Measurements from ENCODE around the gene SLC38A8. TPM values are rescaled to one million over a fixed set of nuclear protein-coding genes. Genes with fewer than 3 reads are reported as not detected.

SLC38A8 gene
- total RNA-seq, 1 donor from 2014 or later: not detected

GRCh38 chr16:84081446-84081989 is 38.9 kb upstream of the SLC38A8 start:
- H3K4me3 Mint-ChIP-seq: no peak overlapping the region
- intact Hi-C loops (cut with micrococcal nuclease): loop anchor here (10.0 kb wide), 1 partner anchor 423 kb away; the partner anchor contains the start of gene MEAK7
- DNase-seq: no peak
- H3K4me1 Mint-ChIP-seq: peaks cover 9% of the 10 kb centered on the region
- H3K9me3 Mint-ChIP-seq: no peaks in the 10 kb centered on the region
- H3K27ac Mint-ChIP-seq: no peak overlapping the region
- H3K36me3 Mint-ChIP-seq (ENCODE audit: low read depth): peaks cover 55% of the 10 kb centered on the region
- H3K27me3 Mint-ChIP-seq: no peaks in the 10 kb centered on the region

DNA sequence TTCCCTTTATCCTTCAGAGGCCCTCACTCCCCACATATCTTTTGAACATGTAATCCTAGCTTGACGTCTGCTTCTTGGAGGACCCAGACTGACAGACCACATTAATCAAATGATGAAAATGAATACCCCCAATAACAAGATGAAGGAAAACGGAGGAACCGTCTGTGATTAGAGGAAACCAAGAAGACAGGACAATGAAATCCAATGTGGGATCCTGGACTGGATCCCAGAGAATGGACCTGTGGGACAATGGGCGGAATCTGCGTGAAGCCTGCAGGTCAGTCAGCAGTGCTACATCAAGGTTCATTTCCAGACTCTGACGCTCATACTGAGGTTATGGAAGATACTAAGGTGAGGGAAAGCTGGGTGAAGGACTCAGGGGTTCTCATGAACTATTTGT is 38.2 kb upstream of the SLC38A8 start:
- no peak for DNase-seq
- H3K36me3 Mint-ChIP-seq (ENCODE audit: low read depth): peaks cover 48% of the 10 kb centered on the region
- H3K4me3 Mint-ChIP-seq: no peak overlapping the region
- H3K9me3 Mint-ChIP-seq: no peaks in the 10 kb centered on the region
- no peaks in the 10 kb centered on the region for H3K27me3 Mint-ChIP-seq
- intact Hi-C loops (cut with micrococcal nuclease): loop anchor here (10.0 kb wide), 1 partner anchor 424 kb away; the partner anchor contains the start of gene MEAK7
- no peak overlapping the region for H3K27ac Mint-ChIP-seq
- peaks cover 4% of the 10 kb centered on the region for H3K4me1 Mint-ChIP-seq

GRCh38 chr16:84080378-84080777 is 37.8 kb upstream of the SLC38A8 start:
- Mint-ChIP-seq H3K4me1 (peaks cover 3% of the 10 kb centered on the region), H3K4me3 (no peak overlapping the region), H3K36me3 (ENCODE audit: low read depth) (peaks cover 49% of the 10 kb centered on the region), H3K27me3 (no peaks in the 10 kb centered on the region), H3K9me3 (no peaks in the 10 kb centered on the region), H3K27ac (no peak overlapping the region)
- intact Hi-C loops (cut with micrococcal nuclease): loop anchor here (10.0 kb wide), 1 partner anchor 424 kb away; the partner anchor contains the start of gene MEAK7
- no peak for DNase-seq

DNA sequence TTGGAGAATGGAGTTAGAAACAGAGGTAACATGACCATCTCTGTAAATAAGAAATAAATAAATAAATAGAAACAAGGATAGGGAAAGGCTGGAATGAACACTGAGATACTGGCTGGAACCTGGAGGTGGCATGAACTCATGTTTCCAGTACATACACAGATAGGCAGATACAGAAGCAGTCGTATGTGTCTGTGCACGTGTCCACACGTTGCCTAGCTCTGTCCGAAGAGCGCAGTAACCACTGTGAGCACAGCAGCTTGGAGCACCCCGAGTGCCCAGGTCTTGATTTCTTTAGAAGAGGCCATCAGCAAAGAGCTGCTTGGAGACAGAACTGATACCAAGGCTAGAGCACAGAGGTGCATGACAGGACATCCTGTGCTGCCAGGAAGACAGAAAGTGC is 37.1 kb upstream of the SLC38A8 start:
- H3K4me1 Mint-ChIP-seq: no peaks in the 10 kb centered on the region
- H3K27me3 Mint-ChIP-seq: no peaks in the 10 kb centered on the region
- no peak overlapping the region for H3K4me3 Mint-ChIP-seq
- peaks cover 50% of the 10 kb centered on the region for H3K36me3 Mint-ChIP-seq (ENCODE audit: low read depth)
- no peaks in the 10 kb centered on the region for H3K9me3 Mint-ChIP-seq
- DNase-seq: no peak
- H3K27ac Mint-ChIP-seq: no peak overlapping the region
- intact Hi-C loops (cut with micrococcal nuclease): loop anchor here (10.0 kb wide), 1 partner anchor 425 kb away; the partner anchor contains the start of gene MEAK7

DNA sequence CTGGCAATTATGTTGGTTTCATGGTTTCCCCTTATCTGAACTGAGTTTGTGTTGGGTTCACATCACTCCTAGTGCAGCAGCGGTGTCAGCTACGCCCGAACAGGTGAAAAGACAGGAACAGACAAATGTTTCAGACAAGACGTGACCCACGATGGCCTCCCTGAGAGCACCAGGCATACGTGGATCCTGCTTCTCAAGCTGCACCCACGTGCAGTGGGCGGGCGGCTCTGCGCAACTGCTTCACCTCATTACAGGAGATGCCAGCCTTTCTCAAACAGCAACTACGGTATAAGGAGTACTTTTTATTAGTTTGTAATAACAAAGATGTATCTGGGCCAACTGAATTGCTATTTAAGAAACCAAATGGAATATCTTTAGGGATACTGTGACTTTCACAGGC is 32.8 kb upstream of the SLC38A8 start:
- no peak for DNase-seq
- Mint-ChIP-seq H3K4me3 (no peak overlapping the region), H3K27me3 (no peaks in the 10 kb centered on the region), H3K9me3 (no peaks in the 10 kb centered on the region), H3K27ac (no peak overlapping the region), H3K4me1 (no peaks in the 10 kb centered on the region), H3K36me3 (ENCODE audit: low read depth) (peaks cover 38% of the 10 kb centered on the region)
- intact Hi-C loops (cut with micrococcal nuclease): no loop called here

DNA sequence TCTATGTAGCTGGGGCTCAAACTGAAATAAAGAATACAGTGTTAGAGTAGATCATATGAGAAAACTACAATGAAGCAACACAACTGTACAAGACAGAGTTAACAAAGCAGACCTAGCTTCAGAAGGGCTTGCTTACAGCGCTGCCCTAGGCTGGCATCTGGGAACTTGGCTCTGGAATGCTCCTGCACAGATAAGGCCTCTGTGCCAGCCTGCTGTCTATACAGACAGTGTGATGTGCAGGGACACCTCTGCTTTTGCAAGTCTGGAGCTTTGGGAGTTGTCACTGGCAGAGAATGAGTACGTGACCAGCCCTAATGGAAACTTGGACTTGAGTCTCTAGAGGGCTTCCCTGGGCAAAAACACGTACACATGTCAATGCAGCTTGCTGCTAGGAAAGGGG is 32.1 kb upstream of the SLC38A8 start:
- H3K36me3 Mint-ChIP-seq (ENCODE audit: low read depth): peaks cover 39% of the 10 kb centered on the region
- no peak for DNase-seq
- no peak overlapping the region for H3K4me3 Mint-ChIP-seq
- no peaks in the 10 kb centered on the region for H3K9me3 Mint-ChIP-seq
- no peak overlapping the region for H3K27ac Mint-ChIP-seq
- no peaks in the 10 kb centered on the region for H3K27me3 Mint-ChIP-seq
- intact Hi-C loops (cut with micrococcal nuclease): no loop called here
- H3K4me1 Mint-ChIP-seq: no peaks in the 10 kb centered on the region

DNA sequence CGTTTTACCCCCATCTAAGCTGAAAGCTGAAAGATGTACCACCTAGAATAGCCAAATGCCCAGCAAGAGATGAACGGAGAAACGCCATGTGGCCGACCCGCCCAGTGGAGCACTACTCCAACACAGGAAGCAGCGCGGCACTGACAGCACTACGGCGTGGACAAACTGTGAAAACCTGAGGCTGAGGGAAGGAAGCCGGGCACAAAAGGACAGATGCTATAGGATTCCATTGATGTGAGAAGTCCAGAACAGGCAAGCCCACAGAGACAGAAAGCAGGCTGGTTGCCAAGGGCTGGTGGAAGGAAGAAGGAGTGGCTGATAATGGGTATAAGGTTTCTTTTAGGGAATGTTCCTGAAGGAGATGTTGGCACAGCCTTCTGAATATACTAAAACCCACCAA is 29.4 kb upstream of the SLC38A8 start:
- no peak for DNase-seq
- Mint-ChIP-seq H3K36me3 (ENCODE audit: low read depth) (peaks cover 45% of the 10 kb centered on the region), H3K27ac (peak overlapping the region; percentile 17), H3K9me3 (no peaks in the 10 kb centered on the region), H3K4me1 (no peaks in the 10 kb centered on the region), H3K4me3 (no peak overlapping the region), H3K27me3 (no peaks in the 10 kb centered on the region)
- intact Hi-C loops (cut with micrococcal nuclease): no loop called here

DNA sequence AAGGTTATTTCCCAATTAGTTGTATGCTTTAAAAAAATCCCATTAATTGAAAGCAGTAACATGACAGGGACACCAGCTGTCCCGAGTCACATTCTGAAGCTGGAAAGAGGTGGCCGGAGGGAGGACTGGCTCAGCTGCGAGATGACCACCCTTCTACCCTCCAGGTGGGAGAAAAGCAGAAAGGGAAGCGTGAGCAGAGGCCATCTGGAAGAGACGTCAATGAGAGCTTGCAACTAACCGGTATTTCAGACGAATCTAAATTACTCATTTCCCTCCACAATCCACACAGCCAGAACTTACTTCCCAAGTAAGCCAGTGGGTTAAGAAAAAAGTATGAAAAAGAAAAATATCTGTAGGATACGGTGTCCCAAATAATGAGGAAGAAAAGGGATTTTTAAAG is 28.5 kb upstream of the SLC38A8 start:
- no peaks in the 10 kb centered on the region for H3K27me3 Mint-ChIP-seq
- H3K36me3 Mint-ChIP-seq (ENCODE audit: low read depth): peaks cover 47% of the 10 kb centered on the region
- no peak overlapping the region for H3K4me3 Mint-ChIP-seq
- no peaks in the 10 kb centered on the region for H3K9me3 Mint-ChIP-seq
- H3K27ac Mint-ChIP-seq: no peak overlapping the region
- H3K4me1 Mint-ChIP-seq: no peaks in the 10 kb centered on the region
- no peak for DNase-seq
- intact Hi-C loops (cut with micrococcal nuclease): no loop called here

DNA sequence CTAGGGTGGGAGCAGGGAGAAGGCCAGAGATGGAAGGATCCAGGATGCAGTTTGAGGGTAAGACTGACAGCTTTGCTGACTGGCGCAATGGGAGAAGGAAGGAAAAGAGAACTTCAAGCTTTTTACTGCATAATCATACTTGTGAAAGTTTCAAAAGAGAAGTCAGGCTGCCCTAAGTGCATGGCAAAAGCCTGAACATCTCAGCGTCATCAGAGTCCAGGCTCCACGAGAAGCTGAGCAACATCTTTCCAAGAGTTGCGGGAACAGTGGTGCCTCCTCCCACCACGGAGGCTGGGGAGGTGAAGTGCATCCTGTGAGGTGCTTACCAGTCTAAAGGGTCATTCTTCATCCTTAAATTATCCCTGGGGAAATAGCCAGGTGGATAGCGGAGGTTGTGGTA is 26.9 kb upstream of the SLC38A8 start:
- Mint-ChIP-seq H3K4me1 (no peaks in the 10 kb centered on the region), H3K27ac (no peak overlapping the region), H3K36me3 (ENCODE audit: low read depth) (peaks cover 47% of the 10 kb centered on the region), H3K4me3 (no peak overlapping the region), H3K27me3 (no peaks in the 10 kb centered on the region), H3K9me3 (no peaks in the 10 kb centered on the region)
- intact Hi-C loops (cut with micrococcal nuclease): loop anchor here (5.0 kb wide), 1 partner anchor 242 kb away; no protein-coding TSS in a partner anchor
- no peak for DNase-seq

DNA sequence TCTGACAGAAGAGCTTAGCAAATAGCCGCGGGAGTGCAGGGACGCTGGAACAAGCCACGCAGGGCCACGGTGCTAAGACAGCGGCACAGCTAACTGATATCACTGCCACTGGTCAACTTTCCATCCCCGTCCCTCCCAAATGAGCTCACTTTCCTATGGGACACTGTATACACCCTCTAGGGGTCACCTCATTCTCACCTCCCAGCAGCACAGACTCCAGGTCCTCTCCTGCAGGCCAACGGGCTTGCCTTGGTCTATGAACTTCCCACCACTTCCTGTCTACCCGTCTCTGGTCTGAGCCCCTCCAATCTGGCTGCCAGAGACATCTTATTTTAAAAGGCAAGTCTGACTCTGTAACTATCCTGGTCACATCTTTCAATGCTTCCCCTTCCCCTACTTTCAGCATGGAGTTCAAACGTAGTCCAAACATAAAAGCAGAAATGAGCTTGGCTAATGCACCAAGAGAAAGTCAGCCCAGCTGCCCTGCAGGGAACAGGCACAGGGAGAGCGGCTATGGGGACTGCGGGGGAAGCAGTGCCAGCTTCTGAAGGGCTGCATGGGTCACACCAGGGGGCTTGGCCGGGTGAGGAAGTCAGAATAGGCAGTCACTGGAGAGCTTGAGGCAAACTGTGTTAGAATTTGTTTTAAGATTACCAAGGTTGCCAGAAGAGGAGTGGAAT is 26.3 kb upstream of the SLC38A8 start:
- H3K27ac Mint-ChIP-seq: no peak overlapping the region
- intact Hi-C loops (cut with micrococcal nuclease): loop anchor here (5.0 kb wide), 1 partner anchor 242 kb away; no protein-coding TSS in a partner anchor
- no peaks in the 10 kb centered on the region for H3K4me1 Mint-ChIP-seq
- H3K36me3 Mint-ChIP-seq (ENCODE audit: low read depth): peaks cover 44% of the 10 kb centered on the region
- H3K9me3 Mint-ChIP-seq: no peaks in the 10 kb centered on the region
- H3K4me3 Mint-ChIP-seq: no peak overlapping the region
- no peaks in the 10 kb centered on the region for H3K27me3 Mint-ChIP-seq
- DNase-seq: no peak

- H3K4me1 Mint-ChIP-seq: peaks cover 2% of the 10 kb centered on the region
- no peak for DNase-seq
- H3K4me3 Mint-ChIP-seq: no peak overlapping the region
- H3K9me3 Mint-ChIP-seq: no peaks in the 10 kb centered on the region
- intact Hi-C loops (cut with micrococcal nuclease): loop anchor here (5.0 kb wide), 1 partner anchor 241 kb away; no protein-coding TSS in a partner anchor
- H3K36me3 Mint-ChIP-seq (ENCODE audit: low read depth): peaks cover 49% of the 10 kb centered on the region
- H3K27ac Mint-ChIP-seq: no peak overlapping the region
- H3K27me3 Mint-ChIP-seq: no peaks in the 10 kb centered on the region
These were observed 25.4 kb upstream of the SLC38A8 start for GRCh38 chr16:84068041-84068440.

GRCh38 chr16:84067640-84068039 is 25.0 kb upstream of the SLC38A8 start:
- Mint-ChIP-seq H3K9me3 (no peaks in the 10 kb centered on the region), H3K27ac (no peak overlapping the region), H3K27me3 (no peaks in the 10 kb centered on the region), H3K36me3 (ENCODE audit: low read depth) (peaks cover 52% of the 10 kb centered on the region), H3K4me3 (no peak overlapping the region), H3K4me1 (peaks cover 6% of the 10 kb centered on the region)
- no peak for DNase-seq
- intact Hi-C loops (cut with micrococcal nuclease): loop anchor here (5.0 kb wide), 1 partner anchor 240 kb away; no protein-coding TSS in a partner anchor

DNA sequence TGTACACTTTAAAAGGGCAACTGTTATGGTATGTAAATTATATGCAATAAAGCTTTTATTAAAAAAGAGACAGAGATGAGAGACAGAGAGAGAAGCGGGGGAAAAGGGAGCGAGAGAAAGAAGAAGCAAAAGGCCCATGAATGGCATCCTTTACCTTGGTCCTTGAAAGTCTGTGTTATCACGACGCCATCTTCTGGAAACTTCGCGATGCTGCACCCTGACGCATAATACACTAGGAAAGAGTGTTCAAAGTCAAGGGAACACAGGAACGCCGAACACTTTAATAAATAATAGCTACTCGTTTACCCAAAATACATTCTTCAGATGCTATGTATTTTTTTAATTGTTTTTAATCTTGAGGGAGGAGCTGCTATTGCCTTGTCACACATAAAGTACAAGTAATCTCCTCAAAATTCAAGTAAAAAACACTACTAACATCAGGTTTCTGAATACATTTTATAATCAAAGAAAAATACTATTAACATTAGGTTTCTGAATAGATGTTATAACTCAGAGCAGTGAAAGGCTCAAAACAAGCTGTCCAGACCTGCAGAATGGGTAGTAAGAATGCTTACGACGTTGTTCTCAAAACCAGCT is 23.0 kb upstream of the SLC38A8 start:
- Mint-ChIP-seq H3K4me3 (no peak overlapping the region), H3K27me3 (no peaks in the 10 kb centered on the region), H3K36me3 (ENCODE audit: low read depth) (peaks cover 50% of the 10 kb centered on the region), H3K27ac (no peak overlapping the region), H3K4me1 (peaks cover 7% of the 10 kb centered on the region), H3K9me3 (no peaks in the 10 kb centered on the region)
- DNase-seq: peak; percentile 81
- intact Hi-C loops (cut with micrococcal nuclease): loop anchor here (1.0 to 5.0 kb wide), 2 partner anchors 109 to 238 kb away; no protein-coding TSS in a partner anchor

GRCh38 chr16:84063980-84064379 is 21.4 kb upstream of the SLC38A8 start:
- peaks cover 7% of the 10 kb centered on the region for H3K4me1 Mint-ChIP-seq
- no peaks in the 10 kb centered on the region for H3K9me3 Mint-ChIP-seq
- intact Hi-C loops (cut with micrococcal nuclease): no loop called here

More at GRCh38 chr16:84063980-84064379, 21.4 kb upstream of the SLC38A8 start:
- peaks cover 42% of the 10 kb centered on the region for H3K36me3 Mint-ChIP-seq (ENCODE audit: low read depth)
- no peak overlapping the region for H3K27ac Mint-ChIP-seq
- H3K27me3 Mint-ChIP-seq: no peaks in the 10 kb centered on the region
- no peak overlapping the region for H3K4me3 Mint-ChIP-seq
- DNase-seq: no peak
